ENCODE results near the gene PPP1R14C. TPM values are rescaled to one million over a fixed set of nuclear protein-coding genes. Genes with fewer than 3 reads are reported as not detected.

Gene PPP1R14C
- polyA plus RNA-seq, 3 donors = 21.7 to 30.5 (median 27.6) TPM

GRCh38 chr6:150254770-150255169 lies 111.9 kb downstream of the PPP1R14C start:
- DNase-seq (ENCODE audit: extremely low read depth in 1 of 11, low read depth in 9 of 11, low spot score in 4 of 11) = no peak

DNA sequence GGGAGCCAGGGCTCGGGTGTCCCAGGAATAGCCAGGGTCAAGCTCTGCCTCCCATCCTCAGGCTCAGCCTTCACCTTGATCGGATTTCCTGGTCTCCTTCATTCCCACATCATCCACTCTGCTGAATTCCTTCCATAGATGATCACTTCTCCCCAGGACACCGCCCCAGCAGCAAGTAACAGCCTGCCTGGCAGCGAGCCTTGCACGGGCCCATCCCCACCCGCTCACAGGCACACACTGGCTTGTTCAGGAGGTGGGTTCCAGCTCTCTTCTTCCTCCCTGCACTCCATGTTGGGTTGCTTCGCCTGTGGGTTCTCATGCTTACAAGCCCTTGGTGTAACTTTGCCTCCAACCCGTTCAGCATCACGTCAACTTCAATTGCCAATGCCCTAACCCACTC lies 113.0 kb downstream of the PPP1R14C start:
- DNase-seq (ENCODE audit: extremely low read depth in 1 of 11, low read depth in 9 of 11, low spot score in 4 of 11) = no peak

- DNase-seq (ENCODE audit: extremely low read depth in 1 of 11, low read depth in 9 of 11, low spot score in 4 of 11) = no peak
These were observed 113.9 kb downstream of the PPP1R14C start for GRCh38 chr6:150256618-150257272.

GRCh38 chr6:150258381-150258780 lies 115.5 kb downstream of the PPP1R14C start:
- no peak for DNase-seq (ENCODE audit: extremely low read depth in 1 of 11, low read depth in 9 of 11, low spot score in 4 of 11)

GRCh38 chr6:150260931-150261330 lies 118.1 kb downstream of the PPP1R14C start:
- DNase-seq (ENCODE audit: extremely low read depth in 1 of 11, low read depth in 9 of 11, low spot score in 4 of 11) = no peak

DNA sequence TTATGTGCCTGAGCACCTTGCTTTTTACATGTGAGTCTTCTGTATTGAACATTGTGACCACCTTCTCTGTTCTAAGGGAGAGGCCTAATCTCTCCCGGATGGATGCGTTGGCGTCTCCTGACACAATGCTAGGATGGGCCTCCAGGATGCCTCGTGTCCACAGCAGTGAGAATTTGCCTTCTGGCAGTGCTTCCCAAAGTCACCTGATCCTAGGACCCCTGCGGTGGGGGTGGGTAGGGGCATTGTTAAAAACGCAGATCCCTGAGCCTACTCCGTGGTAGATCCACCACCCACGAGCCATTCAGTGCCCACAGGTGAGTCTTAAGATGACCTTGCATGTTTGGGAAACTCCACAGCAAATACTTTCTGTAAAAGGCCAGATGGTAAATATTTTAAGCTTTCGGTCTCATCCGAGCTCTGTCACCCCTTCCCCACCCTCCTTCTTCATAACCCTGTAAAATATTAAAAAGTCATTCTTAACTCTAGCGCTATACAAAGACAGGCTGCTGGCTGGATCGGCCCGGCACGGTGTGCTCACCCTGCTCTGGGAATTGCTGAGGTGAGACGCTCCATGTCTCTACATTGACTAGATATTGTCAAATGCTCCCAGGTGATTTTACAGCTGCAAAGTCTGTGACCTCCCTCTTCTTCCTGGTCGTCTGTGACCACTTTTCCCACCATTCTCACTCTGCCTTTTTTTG lies 119.3 kb downstream of the PPP1R14C start:
- DNase-seq (ENCODE audit: extremely low read depth in 1 of 11, low read depth in 9 of 11, low spot score in 4 of 11) = no peak

DNA sequence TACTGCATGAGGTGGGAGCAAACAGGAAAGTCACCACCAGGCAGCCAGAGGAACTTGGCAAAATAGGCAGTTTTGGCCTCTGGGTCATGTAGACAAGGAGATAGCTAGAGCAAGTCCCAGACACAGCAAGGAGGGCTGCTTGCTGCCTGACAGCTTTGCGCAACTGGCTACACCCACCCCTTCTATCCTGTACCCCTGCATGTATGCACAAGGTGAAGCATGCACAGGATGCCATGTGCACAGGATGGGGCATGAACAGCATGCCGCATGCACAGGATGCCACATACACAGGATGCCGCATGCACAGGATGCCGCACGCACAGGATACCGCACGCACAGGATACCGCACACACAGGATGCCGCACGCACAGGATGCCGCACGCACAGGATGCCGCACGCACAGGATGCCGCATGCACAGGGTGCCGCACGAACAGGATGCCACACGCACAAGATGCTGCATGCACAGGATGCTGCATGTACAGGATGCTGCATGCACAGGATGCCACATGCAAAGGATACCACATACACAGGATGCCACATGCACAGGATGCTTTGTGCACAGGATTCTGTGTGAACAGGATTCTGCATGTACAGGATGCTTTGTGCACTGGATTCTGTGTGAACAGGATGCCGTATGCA lies 121.0 kb downstream of the PPP1R14C start:
- no peak for DNase-seq (ENCODE audit: extremely low read depth in 1 of 11, low read depth in 9 of 11, low spot score in 4 of 11)

DNA sequence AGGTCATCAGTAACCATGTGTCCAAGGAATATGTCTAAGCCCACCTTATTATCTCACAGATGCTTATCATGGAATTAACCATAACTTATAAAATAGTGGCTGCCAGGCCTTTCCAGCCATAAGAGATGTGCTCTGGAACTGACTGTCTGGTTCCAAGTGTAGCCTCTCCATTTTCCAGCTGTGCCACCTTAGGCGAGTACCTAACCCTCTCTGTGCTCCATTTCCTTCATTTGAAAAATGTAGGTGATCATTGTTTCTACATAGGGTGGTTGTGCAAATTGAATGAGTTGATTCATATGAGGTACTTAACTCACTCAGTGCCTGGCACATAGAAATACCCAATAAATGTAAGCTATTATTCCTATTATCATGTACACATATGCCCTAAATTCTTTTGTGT lies 123.5 kb downstream of the PPP1R14C start:
- no peak for DNase-seq (ENCODE audit: extremely low read depth in 1 of 11, low read depth in 9 of 11, low spot score in 4 of 11)

DNA sequence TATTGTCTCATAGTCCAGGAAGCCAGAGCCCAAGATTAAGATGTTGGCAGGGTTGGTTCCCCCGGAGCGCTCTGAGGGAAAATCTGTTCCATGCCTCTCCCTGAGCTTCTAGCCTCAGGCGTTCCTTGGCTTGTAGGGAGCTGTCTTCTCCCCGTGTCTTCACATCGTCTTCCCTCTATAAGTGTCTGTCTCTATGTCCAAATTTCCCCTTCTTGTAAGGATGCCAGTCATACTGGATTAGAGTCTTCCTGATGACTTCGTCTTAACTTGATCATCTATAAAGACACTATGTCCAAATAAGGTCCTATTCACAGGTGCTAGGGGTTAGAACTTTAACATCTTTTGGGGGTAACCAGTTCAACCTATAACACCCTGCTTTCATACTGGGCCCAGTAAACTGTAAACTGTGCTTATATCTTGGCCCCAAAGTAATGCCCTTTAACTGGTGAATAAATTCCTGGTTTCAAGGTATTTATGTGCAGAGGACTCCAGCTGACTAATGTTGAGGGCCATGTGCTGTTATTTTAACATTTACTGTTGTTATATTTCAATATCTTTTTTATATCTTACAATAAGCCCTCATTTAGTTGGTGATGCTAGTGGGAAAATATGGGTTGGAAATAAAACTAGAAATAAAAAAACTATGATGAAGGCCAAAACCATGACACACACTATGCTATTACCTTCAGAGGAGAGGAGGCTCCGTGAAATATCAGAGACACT lies 124.3 kb downstream of the PPP1R14C start:
- DNase-seq (ENCODE audit: extremely low read depth in 1 of 11, low read depth in 9 of 11, low spot score in 4 of 11) = no peak

DNA sequence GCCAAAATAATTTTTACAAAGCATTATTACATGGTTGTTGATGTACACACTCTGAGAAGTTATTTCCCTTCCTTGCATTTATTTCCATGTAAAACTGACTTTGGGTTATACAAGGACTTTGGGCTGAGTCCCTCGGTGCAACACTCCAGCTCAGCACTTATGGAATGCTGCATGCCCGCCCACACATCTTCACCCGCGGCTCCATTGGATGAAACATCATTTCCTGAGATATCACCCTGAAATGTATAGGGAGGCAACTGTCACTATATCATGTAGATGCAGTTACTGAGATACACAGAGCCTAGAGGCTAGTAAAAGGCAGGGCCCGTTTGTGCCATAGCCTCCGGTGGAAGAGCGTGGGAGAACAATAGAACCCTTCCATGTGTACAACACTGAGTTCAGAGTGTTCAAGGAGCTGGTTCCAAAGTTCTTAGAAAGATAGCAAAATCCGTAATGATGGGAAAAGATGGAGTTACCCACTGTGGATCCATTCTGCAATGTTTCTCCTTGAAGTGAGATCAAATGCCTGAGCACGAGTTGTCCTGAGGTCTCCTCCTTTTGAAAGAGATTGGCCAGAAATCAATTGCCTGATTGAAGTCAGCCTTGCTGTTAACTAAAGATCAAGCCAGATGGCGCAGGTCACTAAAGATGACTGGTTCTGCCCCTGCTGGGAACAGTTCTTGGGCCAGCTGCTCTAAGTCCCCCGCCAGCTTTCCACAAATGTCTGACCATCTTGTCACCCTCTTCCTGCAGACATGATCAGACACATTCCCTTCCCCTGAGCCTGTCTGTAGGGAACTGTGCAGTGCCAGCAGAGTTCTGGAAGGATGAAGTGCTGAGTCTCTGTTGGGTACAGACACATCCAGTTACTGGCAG lies 125.1 kb downstream of the PPP1R14C start:
- no peak for DNase-seq (ENCODE audit: extremely low read depth in 1 of 11, low read depth in 9 of 11, low spot score in 4 of 11)

DNA sequence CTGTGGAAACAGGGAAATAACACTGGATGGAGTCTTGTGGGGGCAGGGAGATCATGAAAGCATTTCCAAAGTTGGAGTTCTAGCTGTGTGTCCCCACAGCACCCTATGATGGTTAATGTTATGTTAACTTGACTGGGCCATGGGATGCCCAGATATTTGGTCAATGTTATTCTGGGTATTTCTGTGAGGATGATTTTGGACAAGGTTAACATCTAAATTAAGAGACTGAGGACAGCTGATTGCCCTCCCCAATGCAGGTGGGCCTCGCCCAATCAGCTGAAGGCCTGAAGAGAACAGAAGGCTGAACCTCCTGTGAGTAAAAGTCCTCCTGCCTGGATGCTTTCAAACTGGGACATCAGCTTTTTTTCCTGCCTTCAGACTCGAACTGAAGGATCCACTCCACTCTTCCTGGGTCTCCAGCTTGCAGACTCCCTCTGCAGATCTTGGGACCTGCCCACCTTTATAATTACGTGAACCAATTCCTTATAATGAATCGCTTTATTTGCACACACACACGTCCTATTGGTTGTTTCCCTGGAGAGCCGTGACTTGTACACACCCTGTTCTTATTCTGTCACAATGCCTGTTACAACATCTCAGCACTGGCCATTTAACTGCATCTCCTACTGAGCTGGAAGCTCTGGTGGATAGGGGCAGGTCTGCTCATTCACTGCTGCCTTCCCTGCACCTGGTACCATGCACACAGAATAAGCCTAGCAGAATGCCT lies 126.4 kb downstream of the PPP1R14C start:
- DNase-seq (ENCODE audit: extremely low read depth in 1 of 11, low read depth in 9 of 11, low spot score in 4 of 11) = no peak

GRCh38 chr6:150269857-150270223 lies 127.0 kb downstream of the PPP1R14C start:
- no peak for DNase-seq (ENCODE audit: extremely low read depth in 1 of 11, low read depth in 9 of 11, low spot score in 4 of 11)

DNA sequence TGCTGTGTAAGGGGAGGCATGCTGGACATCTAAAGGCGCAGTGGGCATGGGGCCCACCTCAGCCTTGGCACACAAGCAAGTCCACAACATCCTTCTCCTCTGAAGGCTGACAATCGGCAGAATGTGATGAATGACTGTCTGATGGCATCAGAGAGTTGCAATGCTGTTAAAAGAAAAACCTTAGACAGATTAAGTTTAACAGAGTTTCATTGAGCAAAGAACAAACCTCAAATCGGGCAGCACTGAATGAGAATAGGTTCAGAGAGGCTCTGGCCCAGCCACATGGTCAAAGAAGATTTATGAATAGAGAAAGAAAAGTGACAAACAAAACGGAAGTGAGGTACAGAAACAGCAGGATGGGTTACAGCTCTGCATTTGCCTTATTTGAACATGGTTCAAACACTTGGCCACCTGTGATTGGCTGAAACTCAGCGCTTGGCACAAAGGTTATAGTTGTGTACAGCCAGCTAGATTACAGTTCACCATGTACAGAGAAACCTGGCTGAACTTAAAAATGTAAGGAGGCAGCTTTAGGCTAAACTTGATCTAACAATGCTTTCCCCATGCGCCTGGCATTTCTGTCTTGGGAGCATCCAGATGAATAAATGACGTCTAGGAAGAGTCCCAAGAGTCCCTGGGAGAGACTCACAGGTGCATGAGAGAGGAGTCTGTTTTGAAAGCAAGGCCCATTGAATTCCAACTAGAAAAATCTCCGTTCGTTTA lies 127.6 kb downstream of the PPP1R14C start:
- DNase-seq (ENCODE audit: extremely low read depth in 1 of 11, low read depth in 9 of 11, low spot score in 4 of 11) = no peak

DNA sequence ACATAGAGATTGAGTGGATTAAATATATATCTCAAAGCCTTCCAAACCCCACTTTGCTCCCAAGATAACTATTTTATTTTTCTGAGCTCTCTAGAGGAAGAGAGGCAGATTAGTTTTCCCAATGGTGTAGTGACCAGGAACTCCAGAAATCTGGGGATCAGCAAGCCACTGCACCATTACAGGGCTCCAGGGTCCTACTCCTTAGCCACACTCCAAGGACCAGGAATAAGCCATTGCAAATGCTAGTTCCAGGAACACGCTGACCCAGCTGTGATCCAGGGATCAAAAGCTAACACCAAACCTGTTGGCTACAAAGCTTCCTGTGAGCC lies 128.3 kb downstream of the PPP1R14C start:
- DNase-seq (ENCODE audit: extremely low read depth in 1 of 11, low read depth in 9 of 11, low spot score in 4 of 11) = no peak

GRCh38 chr6:150271501-150272263 lies 128.8 kb downstream of the PPP1R14C start:
- DNase-seq (ENCODE audit: extremely low read depth in 1 of 11, low read depth in 9 of 11, low spot score in 4 of 11) = no peak

DNA sequence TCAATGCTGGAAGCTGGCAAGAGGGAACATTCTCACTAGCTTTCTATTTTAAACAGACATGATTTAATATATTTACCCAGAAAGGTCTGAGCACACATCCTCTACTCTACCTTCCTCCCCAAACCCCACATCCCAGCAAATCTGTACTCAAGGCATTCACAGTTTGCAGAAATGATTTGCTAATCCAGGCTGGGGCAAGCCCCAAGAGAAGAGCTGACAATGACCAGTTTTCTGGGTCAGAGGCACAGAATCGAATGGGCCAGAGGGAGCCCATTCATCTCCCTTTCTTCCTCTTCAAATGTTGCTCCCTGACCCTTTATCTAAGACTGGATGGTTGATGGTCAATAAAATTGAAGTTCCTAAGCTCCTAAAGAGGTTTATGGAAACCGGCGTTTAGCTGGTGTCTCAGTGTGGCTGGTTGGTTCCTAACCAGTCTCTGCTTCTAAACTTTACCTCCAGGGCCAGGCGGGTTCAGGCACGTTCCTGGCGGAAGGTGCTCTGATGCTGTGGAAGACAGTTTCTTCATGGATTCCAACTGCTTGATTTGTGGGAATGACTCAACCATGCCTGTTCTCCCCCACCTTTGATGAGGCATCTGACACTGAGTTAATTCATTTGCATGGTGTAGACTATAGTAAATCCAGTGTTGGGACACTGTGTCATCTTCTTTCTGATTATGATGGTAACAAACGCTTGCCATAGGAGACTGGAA lies 129.6 kb downstream of the PPP1R14C start:
- no peak for DNase-seq (ENCODE audit: extremely low read depth in 1 of 11, low read depth in 9 of 11, low spot score in 4 of 11)

DNA sequence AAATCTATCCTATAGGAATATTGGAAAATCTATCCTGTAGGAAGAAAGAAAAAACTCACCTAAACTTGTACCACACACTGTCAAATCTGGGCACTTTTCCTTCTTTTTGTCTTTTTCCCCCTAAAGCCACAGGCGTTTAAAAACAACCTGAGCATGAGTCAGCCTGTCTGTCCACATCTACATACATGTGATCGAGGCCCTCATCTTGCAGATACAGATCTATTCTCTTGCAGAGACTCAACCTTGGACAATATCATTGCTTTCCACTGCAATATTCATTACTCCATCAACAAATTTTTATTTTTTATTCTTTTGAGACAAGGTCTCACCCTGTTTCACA lies 130.1 kb downstream of the PPP1R14C start:
- DNase-seq (ENCODE audit: extremely low read depth in 1 of 11, low read depth in 9 of 11, low spot score in 4 of 11) = no peak
